ENCODE results near the gene ITPR2. TPM values are rescaled to one million over a fixed set of nuclear protein-coding genes. Genes with fewer than 3 reads are reported as not detected.
A peak's percentile ranks its signal among the peaks of the same experiment; 100 is the strongest.

ITPR2 gene
- total and polyA plus RNA-seq, 2 of the 13 experiments (the other 11 are each of a cell fraction or from before 2014, with no cell fraction given), result 31.9 to 81.9 TPM

DNA sequence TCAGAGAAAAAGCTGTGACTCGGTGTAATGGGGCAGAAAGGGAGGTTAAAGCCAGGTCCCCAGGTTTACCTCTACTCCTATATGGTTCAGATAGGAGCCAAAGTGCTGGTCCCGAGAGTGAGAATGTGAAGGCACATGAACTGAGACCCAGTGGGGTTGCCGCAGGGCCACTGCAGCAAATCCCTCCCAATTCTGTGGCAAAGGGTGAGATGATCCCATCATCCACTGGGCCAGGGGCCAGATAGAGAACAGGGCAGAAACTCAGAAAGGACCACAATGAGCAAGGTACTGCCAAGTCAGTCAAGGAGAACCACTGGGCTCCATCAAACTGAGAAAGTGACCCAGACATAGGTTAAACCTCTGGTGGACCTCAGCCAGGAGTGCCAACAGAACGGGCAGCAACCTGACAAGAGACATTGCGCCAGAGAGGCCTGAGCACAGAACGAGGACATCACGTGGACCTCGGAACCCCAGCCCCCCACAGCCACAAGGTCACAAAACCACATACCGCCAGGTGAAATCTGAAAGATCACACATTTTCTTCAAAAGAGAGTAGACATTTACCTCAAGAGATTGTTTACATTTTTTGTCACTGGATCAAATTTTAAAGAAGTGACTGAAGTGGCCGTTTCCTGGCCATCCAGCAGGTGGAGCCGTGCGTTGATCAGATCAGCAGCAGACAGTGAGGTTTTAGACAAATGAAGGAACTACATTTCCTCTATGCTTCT is 20.5 kb upstream of the ITPR2 start (continued):
- TF ChIP-seq ZNF644 (CRISPR knock-in tag; IDR thresholded peaks at IDR 0.05; ENCODE audit: low read depth), result peak; percentile 58; the same call in 1 of the 2 replicates
- TF ChIP-seq, protein P1, sequence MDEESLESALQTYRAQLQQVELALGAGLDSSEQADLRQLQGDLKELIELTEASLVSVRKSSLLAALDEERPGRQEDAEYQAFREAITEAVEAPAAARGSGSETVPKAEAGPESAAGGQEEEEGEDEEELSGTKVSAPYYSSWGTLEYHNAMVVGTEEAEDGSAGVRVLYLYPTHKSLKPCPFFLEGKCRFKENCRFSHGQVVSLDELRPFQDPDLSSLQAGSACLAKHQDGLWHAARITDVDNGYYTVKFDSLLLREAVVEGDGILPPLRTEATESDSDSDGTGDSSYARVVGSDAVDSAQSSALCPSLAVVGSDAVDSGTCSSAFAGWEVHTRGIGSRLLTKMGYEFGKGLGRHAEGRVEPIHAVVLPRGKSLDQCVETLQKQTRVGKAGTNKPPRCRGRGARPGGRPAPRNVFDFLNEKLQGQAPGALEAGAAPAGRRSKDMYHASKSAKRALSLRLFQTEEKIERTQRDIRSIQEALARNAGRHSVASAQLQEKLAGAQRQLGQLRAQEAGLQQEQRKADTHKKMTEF (CRISPR knock-in tag; IDR thresholded peaks at IDR 0.05), result peak; percentile 66
- no peak for TF ChIP-seq ZNF496 (CRISPR knock-in tag; IDR thresholded peaks at IDR 0.05; ENCODE audit: insufficient replicate concordance)
- no peak for TF ChIP-seq TRIM22 (IDR thresholded peaks at IDR 0.05)
- peak; percentile 74; the same call in 1 of the 2 replicates for TF ChIP-seq ZNF605 (CRISPR knock-in tag; IDR thresholded peaks at IDR 0.05)
- TF ChIP-seq SMAD1 (CRISPR knock-in tag; IDR thresholded peaks at IDR 0.05; ENCODE audit: borderline replicate concordance, low read depth), result no peak
- no peak for TF ChIP-seq ZNF83 (CRISPR knock-in tag; IDR thresholded peaks at IDR 0.05; ENCODE audit: borderline replicate concordance)
- TF ChIP-seq ZNF547 (CRISPR knock-in tag; IDR thresholded peaks at IDR 0.05), result no peak
- TF ChIP-seq MED1 (CRISPR knock-in tag; IDR thresholded peaks at IDR 0.05), result peak; percentile 9; the same call in 1 of the 2 replicates
- TF ChIP-seq HBP1 (CRISPR knock-in tag; IDR thresholded peaks at IDR 0.05; ENCODE audit: low read depth), result peak; percentile 60; the same call in 1 of the 2 replicates
- TF ChIP-seq, protein P2, sequence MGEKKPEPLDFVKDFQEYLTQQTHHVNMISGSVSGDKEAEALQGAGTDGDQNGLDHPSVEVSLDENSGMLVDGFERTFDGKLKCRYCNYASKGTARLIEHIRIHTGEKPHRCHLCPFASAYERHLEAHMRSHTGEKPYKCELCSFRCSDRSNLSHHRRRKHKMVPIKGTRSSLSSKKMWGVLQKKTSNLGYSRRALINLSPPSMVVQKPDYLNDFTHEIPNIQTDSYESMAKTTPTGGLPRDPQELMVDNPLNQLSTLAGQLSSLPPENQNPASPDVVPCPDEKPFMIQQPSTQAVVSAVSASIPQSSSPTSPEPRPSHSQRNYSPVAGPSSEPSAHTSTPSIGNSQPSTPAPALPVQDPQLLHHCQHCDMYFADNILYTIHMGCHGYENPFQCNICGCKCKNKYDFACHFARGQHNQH (CRISPR knock-in tag; IDR thresholded peaks at IDR 0.05), result 0 out of 2 replicates have a peak, but pooled peaks have one; percentile 19
- no peak for TF ChIP-seq ZNF672 (CRISPR knock-in tag; IDR thresholded peaks at IDR 0.05)
- no peak for TF ChIP-seq ZNF639 (CRISPR knock-in tag; conservative IDR thresholded peaks at IDR 0.05)
- TF ChIP-seq FOXA1 (IDR thresholded peaks at IDR 0.05), result no peak
- no peak for TF ChIP-seq FOXA1 (CRISPR knock-in tag; IDR thresholded peaks at IDR 0.05)
- TF ChIP-seq ZNF484 (CRISPR knock-in tag; IDR thresholded peaks at IDR 0.05; ENCODE audit: borderline replicate concordance, low read depth), result no peak
- TF ChIP-seq, protein P3, sequence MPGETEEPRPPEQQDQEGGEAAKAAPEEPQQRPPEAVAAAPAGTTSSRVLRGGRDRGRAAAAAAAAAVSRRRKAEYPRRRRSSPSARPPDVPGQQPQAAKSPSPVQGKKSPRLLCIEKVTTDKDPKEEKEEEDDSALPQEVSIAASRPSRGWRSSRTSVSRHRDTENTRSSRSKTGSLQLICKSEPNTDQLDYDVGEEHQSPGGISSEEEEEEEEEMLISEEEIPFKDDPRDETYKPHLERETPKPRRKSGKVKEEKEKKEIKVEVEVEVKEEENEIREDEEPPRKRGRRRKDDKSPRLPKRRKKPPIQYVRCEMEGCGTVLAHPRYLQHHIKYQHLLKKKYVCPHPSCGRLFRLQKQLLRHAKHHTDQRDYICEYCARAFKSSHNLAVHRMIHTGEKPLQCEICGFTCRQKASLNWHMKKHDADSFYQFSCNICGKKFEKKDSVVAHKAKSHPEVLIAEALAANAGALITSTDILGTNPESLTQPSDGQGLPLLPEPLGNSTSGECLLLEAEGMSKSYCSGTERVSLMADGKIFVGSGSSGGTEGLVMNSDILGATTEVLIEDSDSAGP (CRISPR knock-in tag; IDR thresholded peaks at IDR 0.05; ENCODE audit: borderline replicate concordance), result no peak
- no peak for TF ChIP-seq JARID2 (CRISPR knock-in tag; IDR thresholded peaks at IDR 0.05; ENCODE audit: insufficient replicate concordance)
- TF ChIP-seq FOXC1 (CRISPR knock-in tag; IDR thresholded peaks at IDR 0.05; ENCODE audit: borderline replicate concordance), result 0 out of 2 replicates have a peak, but pooled peaks have one; percentile 22
- TF ChIP-seq JDP2 (CRISPR knock-in tag; IDR thresholded peaks at IDR 0.05; ENCODE audit: borderline replicate concordance), result no peak
- no peak for TF ChIP-seq ZNF552 (CRISPR knock-in tag; IDR thresholded peaks at IDR 0.05; ENCODE audit: borderline replicate concordance)
